ENCODE results near the gene PTTG2.

PTTG2 gene

GRCh38 chr4:37927434-37927833 is 32.8 kb upstream of the PTTG2 start:
- H2AFZ ChIP-seq (ENCODE audit: low read length), result no peak overlapping the region
- no peaks in the 10 kb centered on the region for H3F3A ChIP-seq (ENCODE audit: low read depth)
- no peaks in the 10 kb centered on the region for H3K79me2 ChIP-seq (ENCODE audit: insufficient read depth, low read length)
- H3K27me3 ChIP-seq (ENCODE audit: insufficient read depth, low read length, poor library complexity, severe bottlenecking), result no peaks in the 10 kb centered on the region
- peaks cover 14% of the 10 kb centered on the region for H3K4me1 ChIP-seq (ENCODE audit: insufficient read depth, low read length, poor library complexity, severe bottlenecking)
- no peak overlapping the region for H3K4me2 ChIP-seq (ENCODE audit: low read depth, low read length, poor library complexity, severe bottlenecking)
- H3K9ac ChIP-seq (ENCODE audit: low read depth, low read length, poor library complexity, severe bottlenecking), result no peak overlapping the region
- peaks cover 20% of the 10 kb centered on the region for H4K20me1 ChIP-seq (ENCODE audit: insufficient read depth, low read length, poor library complexity, severe bottlenecking)
- no peak for TF ChIP-seq EZH2phosphoT487 (IDR thresholded peaks at IDR 0.05; ENCODE audit: borderline replicate concordance)
- TF ChIP-seq, protein P1, sequence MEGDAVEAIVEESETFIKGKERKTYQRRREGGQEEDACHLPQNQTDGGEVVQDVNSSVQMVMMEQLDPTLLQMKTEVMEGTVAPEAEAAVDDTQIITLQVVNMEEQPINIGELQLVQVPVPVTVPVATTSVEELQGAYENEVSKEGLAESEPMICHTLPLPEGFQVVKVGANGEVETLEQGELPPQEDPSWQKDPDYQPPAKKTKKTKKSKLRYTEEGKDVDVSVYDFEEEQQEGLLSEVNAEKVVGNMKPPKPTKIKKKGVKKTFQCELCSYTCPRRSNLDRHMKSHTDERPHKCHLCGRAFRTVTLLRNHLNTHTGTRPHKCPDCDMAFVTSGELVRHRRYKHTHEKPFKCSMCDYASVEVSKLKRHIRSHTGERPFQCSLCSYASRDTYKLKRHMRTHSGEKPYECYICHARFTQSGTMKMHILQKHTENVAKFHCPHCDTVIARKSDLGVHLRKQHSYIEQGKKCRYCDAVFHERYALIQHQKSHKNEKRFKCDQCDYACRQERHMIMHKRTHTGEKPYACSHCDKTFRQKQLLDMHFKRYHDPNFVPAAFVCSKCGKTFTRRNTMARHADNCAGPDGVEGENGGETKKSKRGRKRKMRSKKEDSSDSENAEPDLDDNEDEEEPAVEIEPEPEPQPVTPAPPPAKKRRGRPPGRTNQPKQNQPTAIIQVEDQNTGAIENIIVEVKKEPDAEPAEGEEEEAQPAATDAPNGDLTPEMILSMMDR (conservative IDR thresholded peaks at IDR 0.05; ENCODE audit: low read length), result no peak
- H3K4me3 ChIP-seq (ENCODE audit: low read length, poor library complexity, severe bottlenecking), result no peak overlapping the region
- H3K9me2 ChIP-seq (replicated peaks; ENCODE audit: low read depth, low read length), result no peaks in the 10 kb centered on the region
- no peaks in the 10 kb centered on the region for H3K36me3 ChIP-seq (ENCODE audit: insufficient read depth, low read length)
- H3K9me3 ChIP-seq (ENCODE audit: insufficient read depth, low read depth, low read length), result no peaks in the 10 kb centered on the region

- no peaks in the 10 kb centered on the region; the same call in 1 of the 2 replicates for H3K79me2 ChIP-seq (ENCODE audit: insufficient read depth, low read length)
- H3K9me3 ChIP-seq (ENCODE audit: insufficient read depth, low read depth, low read length), result no peaks in the 10 kb centered on the region
- H2AFZ ChIP-seq (ENCODE audit: low read length), result no peak overlapping the region
- peaks cover 20% of the 10 kb centered on the region for H4K20me1 ChIP-seq (ENCODE audit: insufficient read depth, low read length, poor library complexity, severe bottlenecking)
- no peaks in the 10 kb centered on the region for H3F3A ChIP-seq (ENCODE audit: low read depth)
- H3K4me2 ChIP-seq (ENCODE audit: low read depth, low read length, poor library complexity, severe bottlenecking), result peak overlapping the region; percentile 15
- H3K36me3 ChIP-seq (ENCODE audit: insufficient read depth, low read length), result peaks cover 6% of the 10 kb centered on the region; the same call in 1 of the 2 replicates
- no peaks in the 10 kb centered on the region for H3K9me2 ChIP-seq (replicated peaks; ENCODE audit: low read depth, low read length)
- H3K9ac ChIP-seq (ENCODE audit: low read depth, low read length, poor library complexity, severe bottlenecking), result no peak overlapping the region
- TF ChIP-seq, protein P1 (conservative IDR thresholded peaks at IDR 0.05; ENCODE audit: low read length), result no peak
- peak; percentile 23; the same call in 1 of the 2 replicates for TF ChIP-seq EZH2phosphoT487 (IDR thresholded peaks at IDR 0.05; ENCODE audit: borderline replicate concordance)
- no peak overlapping the region for H3K4me3 ChIP-seq (ENCODE audit: low read length, poor library complexity, severe bottlenecking)
- H3K27me3 ChIP-seq (ENCODE audit: insufficient read depth, low read length, poor library complexity, severe bottlenecking), result no peaks in the 10 kb centered on the region
- peaks cover 14% of the 10 kb centered on the region for H3K4me1 ChIP-seq (ENCODE audit: insufficient read depth, low read length, poor library complexity, severe bottlenecking)
Observed at GRCh38 chr4:37928426-37929416, 31.5 kb upstream of the PTTG2 start.

DNA sequence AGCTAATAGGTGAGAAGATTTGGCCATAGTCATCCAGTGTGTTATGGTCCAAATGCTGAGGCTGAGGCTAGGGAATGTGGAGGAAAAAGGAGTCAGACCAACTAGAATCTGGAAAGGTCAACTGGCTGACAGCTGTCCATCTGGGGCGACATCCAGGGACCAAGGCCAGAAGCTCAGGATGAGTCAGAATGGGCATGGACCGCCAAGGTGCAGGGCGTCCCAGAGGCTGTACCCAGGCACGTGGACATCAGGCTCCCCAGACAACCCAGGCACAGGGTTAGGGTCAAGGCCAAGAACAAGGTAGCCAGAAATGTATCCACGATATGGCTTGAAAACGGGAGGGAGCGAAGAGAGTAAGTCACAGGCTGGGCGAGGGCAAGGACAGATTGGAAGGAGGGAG is 26.1 kb upstream of the PTTG2 start:
- no peak overlapping the region for H3K4me2 ChIP-seq (ENCODE audit: low read depth, low read length, poor library complexity, severe bottlenecking)

More for the DNA sequence above, 26.1 kb upstream of the PTTG2 start:
- H3K4me1 ChIP-seq (ENCODE audit: insufficient read depth, low read length, poor library complexity, severe bottlenecking), result peaks cover 5% of the 10 kb centered on the region
- H4K20me1 ChIP-seq (ENCODE audit: insufficient read depth, low read length, poor library complexity, severe bottlenecking), result peaks cover 10% of the 10 kb centered on the region
- no peak overlapping the region for H3K4me3 ChIP-seq (ENCODE audit: low read length, poor library complexity, severe bottlenecking)
- no peak for TF ChIP-seq EZH2phosphoT487 (IDR thresholded peaks at IDR 0.05; ENCODE audit: borderline replicate concordance)
- H3F3A ChIP-seq (ENCODE audit: low read depth), result no peaks in the 10 kb centered on the region
- no peak overlapping the region for H2AFZ ChIP-seq (ENCODE audit: low read length)
- H3K79me2 ChIP-seq (ENCODE audit: insufficient read depth, low read length), result no peaks in the 10 kb centered on the region; the same call in 1 of the 2 replicates
- H3K9me3 ChIP-seq (ENCODE audit: insufficient read depth, low read depth, low read length), result no peaks in the 10 kb centered on the region
- H3K36me3 ChIP-seq (ENCODE audit: insufficient read depth, low read length), result peaks cover 10% of the 10 kb centered on the region; the same call in 1 of the 2 replicates
- H3K9me2 ChIP-seq (replicated peaks; ENCODE audit: low read depth, low read length), result no peaks in the 10 kb centered on the region
- no peak overlapping the region for H3K9ac ChIP-seq (ENCODE audit: low read depth, low read length, poor library complexity, severe bottlenecking)
- H3K27me3 ChIP-seq (ENCODE audit: insufficient read depth, low read length, poor library complexity, severe bottlenecking), result no peaks in the 10 kb centered on the region

Measured in Loucy (cell line).